GM12865 (cell line): Measurements from ENCODE around the gene ENO2.
"Not testable (repeated sequence)": the region's sequence is repeated elsewhere in the genome, so short reads cannot be mapped to it uniquely, and the experiment has no call there.

Source experiments
- DNase-seq: peaks from one replicate; pipeline ENCODE4 v3.0.0; 2010; ENCODE audit warnings: low read depth
- H3K4me3 ChIP-seq: 2 replicates; pipeline ENCODE4 v1.5.1; 2011; ENCODE audit warnings: mild to moderate bottlenecking, low read depth, low read length, control low read depth
- TF ChIP-seq, protein P1 (sequence below): IDR thresholded peaks from 2 replicates; pipeline ENCODE4 v1.5.1; 2011; ENCODE audit warnings: low read length, control low read depth, low read depth, inconsistent platforms; ENCODE audit not compliant: insufficient read depth; ENCODE audit errors: missing control alignments

ENO2 gene

DNA sequence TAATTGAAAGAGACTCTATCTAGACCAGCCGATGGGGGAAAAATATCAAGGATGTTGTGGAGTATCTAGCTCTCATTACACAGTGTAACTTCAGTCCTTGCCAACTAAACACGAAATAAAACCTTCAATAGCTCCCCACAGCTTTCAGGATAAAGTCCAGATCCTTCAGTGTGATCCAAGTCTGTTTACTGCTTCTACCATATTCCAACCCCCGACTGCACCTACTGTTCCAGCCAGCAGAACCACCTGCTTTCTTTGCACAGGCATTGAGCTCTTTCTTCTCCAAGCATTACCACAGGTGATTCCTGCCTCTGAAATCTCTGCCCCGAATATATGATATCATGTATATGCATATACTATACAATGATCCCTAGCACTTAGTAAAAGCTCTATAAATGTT lies 11.9 kb upstream of the ENO2 start:
- TF ChIP-seq, protein P1, sequence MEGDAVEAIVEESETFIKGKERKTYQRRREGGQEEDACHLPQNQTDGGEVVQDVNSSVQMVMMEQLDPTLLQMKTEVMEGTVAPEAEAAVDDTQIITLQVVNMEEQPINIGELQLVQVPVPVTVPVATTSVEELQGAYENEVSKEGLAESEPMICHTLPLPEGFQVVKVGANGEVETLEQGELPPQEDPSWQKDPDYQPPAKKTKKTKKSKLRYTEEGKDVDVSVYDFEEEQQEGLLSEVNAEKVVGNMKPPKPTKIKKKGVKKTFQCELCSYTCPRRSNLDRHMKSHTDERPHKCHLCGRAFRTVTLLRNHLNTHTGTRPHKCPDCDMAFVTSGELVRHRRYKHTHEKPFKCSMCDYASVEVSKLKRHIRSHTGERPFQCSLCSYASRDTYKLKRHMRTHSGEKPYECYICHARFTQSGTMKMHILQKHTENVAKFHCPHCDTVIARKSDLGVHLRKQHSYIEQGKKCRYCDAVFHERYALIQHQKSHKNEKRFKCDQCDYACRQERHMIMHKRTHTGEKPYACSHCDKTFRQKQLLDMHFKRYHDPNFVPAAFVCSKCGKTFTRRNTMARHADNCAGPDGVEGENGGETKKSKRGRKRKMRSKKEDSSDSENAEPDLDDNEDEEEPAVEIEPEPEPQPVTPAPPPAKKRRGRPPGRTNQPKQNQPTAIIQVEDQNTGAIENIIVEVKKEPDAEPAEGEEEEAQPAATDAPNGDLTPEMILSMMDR, result no peak
- no peak overlapping the region for H3K4me3 ChIP-seq
- no peak for DNase-seq

DNA sequence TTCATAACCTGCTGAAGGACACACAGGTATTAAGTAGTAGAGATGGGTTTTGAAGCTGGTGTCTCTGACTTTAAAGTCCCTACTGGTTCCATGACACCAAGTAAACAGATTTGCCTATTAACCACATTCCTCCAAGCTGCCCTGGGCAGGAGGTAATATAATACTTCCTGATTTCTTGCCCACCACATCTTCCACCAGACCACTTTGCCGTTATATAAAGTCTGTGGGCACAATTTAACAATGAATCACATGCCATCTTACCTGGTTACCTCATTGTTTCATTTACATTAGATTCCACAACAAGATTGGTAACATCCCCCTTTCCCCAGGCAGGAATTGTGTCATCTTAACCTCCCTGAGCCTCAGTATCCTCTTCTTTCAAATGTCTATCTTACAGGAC lies 10.7 kb upstream of the ENO2 start:
- DNase-seq, result no peak
- TF ChIP-seq, protein P1, result no peak
- no peak overlapping the region for H3K4me3 ChIP-seq

DNA sequence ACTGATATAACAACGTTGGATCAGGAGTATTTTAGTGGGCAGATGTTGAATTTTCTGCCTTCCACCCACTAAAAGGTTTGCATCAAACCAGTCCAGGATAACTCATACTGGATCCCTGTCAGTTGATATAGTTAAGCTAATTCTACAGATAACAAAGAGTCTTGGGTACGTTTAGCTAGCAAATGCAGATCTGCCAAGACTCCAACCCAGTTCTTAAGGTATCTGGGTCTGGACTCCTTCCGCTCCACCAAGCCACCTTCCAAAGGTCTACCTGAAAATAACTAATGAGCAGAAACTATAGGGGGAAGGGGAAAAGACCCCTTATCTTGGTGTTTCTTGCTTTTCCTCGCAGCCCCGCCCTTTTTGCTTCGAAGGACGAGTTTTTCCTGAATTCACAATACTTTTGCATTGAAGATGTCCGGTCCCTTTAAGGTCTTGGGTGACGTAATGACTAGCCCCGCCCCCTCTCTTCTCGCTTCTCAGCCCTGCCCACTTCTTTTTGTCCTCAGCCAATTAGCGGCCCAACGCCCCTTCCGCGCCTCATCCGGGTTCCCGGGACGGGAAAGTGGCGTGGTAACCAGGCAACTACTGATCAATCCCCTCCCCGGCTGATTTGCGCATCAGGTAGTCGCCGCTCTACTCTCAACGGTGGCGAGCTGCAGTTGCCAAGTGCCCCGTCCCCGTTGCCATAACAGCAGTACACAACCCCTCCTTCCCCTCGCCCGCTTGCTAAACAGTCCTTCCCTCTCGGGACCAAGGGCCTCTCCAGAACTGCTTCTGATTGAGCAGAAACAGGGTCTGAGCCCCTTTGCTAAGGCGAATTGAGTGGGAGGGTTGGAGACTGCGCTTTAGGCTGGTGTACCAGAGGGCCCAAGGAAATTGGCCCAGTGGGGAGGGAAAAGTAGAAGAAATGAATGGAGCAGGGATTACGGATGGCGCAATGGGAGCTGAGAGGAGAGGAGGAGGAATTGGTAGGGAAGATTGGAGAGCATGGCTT lies 9.8 kb upstream of the ENO2 start, which contains the start of gene LRRC23:
Gene LRRC23, plus strand, starts transcription at position 543 of the 997 bp plus-strand sequence. CDS start 812 bp downstream, outside the sequence.
- TF ChIP-seq, protein P1, result no peak
- H3K4me3 ChIP-seq, result peak within 1 kb of the TSS; percentile 88
- peak; percentile 97 for DNase-seq

DNA sequence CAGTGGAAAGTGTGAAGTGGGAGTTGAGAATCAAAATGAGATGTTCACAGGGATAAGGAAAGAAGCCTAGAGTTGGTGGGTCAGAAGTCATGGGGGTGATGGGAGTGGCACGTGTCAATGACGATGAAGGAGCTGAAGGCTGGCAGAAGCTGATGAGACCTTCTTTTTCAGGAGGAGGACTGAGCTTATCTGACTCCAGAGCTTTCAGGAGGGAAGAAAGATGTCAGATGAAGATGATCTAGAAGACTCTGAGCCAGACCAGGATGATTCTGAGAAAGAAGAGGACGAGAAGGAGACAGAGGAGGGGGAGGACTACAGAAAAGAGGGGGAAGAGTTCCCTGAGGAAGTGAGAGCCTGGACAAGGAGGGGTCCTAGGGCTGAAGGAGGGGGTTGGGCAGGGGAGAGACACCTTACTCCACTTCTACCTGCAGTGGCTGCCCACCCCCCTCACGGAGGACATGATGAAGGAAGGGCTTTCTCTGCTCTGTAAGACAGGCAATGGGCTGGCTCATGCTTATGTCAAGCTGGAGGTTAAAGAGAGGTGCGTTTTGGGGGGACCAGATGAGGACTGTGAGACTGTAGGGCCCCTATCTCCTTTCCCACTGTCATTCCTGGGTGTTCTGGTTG lies 8.9 kb upstream of the ENO2 start:
- TF ChIP-seq, protein P1, result no peak
- DNase-seq, result no peak
- peak overlapping the region; percentile 88 for H3K4me3 ChIP-seq

DNA sequence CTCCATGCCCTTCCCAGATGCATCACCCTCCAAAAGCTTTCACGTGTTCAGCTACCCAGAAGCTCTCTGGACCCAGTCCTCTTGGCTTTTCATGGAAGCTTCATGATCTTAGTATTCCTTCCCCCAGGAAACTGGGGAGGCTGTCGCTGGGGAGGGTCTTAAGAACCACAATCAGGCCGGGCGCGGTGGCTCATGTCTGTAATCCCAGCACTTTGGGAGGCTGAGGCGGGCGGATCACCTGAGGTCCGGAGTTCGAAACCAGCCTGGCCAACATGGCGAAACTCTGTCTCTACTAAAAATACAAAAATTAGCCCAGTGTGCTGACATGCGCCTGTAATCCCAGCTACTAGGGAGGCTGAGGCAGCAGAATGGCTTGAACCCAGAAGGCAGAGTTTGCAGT lies 6.2 kb upstream of the ENO2 start:
- not testable (repeated sequence) for H3K4me3 ChIP-seq, DNase-seq

DNA sequence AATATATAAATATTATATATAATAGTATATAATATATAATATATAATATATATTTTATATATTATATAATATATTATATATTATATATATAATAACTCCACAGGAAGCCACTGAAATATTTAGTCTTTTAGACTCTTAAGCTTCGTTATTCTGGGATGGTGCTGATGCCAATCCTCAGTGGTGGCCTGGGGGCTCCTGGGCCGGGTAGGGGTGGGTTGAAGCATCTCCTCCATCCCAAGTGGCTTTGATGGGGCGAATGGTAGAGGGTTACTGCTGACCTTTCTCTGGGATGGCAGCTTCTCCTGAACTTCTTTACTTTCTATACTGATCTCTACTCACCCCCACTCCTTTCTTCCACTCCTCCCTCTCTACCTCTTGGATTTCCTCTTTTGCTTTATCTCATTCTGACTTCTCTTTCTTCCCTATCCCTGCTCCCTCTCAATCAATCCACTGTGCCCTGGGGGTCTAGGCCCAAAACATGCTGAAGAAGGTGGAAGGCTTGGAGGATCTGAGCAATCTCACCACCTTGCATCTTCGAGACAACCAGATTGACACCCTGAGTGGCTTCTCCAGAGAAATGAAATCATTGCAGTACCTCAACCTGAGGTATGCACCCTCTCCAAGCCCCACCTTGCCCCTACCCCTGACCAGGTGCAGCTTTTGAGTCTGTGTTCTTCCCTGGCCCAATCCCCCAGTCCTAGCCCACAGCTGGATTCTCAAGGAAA lies 4.8 kb upstream of the ENO2 start:
- TF ChIP-seq, protein P1, result no peak
- DNase-seq, result no peak
- H3K4me3 ChIP-seq, result no peak overlapping the region
